CD4-positive, alpha-beta T cell treated with Interleukin-10 for 1 hour (primary cell): ENCODE measurements around the gene ZNF75A.

Experiments used
- DNase-seq: peaks from one replicate; pipeline ENCODE4 v3.0.0-alpha.2; 2020

The ZNF75A gene

GRCh38 chr16:3289998-3290673 is 15.2 kb upstream of the ZNF75A start:
- DNase-seq = no peak

- DNase-seq = no peak
Measured at GRCh38 chr16:3292604-3293003, 12.7 kb upstream of the ZNF75A start.

GRCh38 chr16:3295209-3295608 is 10.1 kb upstream of the ZNF75A start:
- DNase-seq = no peak

- DNase-seq = no peak
Measured at GRCh38 chr16:3295783-3296182, 9.5 kb upstream of the ZNF75A start.

GRCh38 chr16:3304370-3304769 is 927 bp upstream of the ZNF75A start:
- no peak for DNase-seq

- no peak for DNase-seq
Measured at GRCh38 chr16:3306078-3306477, 781 bp downstream of the ZNF75A start.

GRCh38 chr16:3311496-3311895 is 6.2 kb downstream of the ZNF75A start:
- DNase-seq = no peak

- DNase-seq = no peak
Measured at GRCh38 chr16:3317315-3317999, 12.2 kb downstream of the ZNF75A start.

- DNase-seq = no peak
Measured at GRCh38 chr16:3321816-3322215, 16.5 kb downstream of the ZNF75A start.

GRCh38 chr16:3327514-3327913 is 22.2 kb downstream of the ZNF75A start:
- DNase-seq = no peak

- DNase-seq = no peak
Measured at GRCh38 chr16:3328104-3328503, 22.8 kb downstream of the ZNF75A start.

GRCh38 chr16:3328643-3329042 is 23.3 kb downstream of the ZNF75A start:
- DNase-seq = no peak

- no peak for DNase-seq
Measured at GRCh38 chr16:3346041-3346440, 40.7 kb downstream of the ZNF75A start.

GRCh38 chr16:3347586-3347985 is 42.3 kb downstream of the ZNF75A start:
- DNase-seq = no peak

- no peak for DNase-seq
Measured at GRCh38 chr16:3348547-3349167, 43.4 kb downstream of the ZNF75A start.

GRCh38 chr16:3349175-3349574 is 43.9 kb downstream of the ZNF75A start:
- no peak for DNase-seq

- no peak for DNase-seq
Measured at GRCh38 chr16:3355589-3355988, 50.3 kb downstream of the ZNF75A start, which contains the start of gene OR2C1. Gene OR2C1 (plus strand): TSS chr16:3355889. CDS start chr16:3355941, 52 bp downstream.

GRCh38 chr16:3356118-3356517 is 50.8 kb downstream of the ZNF75A start:
- no peak for DNase-seq

- DNase-seq = no peak
Measured at GRCh38 chr16:3358871-3359270, 53.6 kb downstream of the ZNF75A start.

GRCh38 chr16:3362931-3363330 is 57.6 kb downstream of the ZNF75A start:
- DNase-seq = no peak

GRCh38 chr16:3363793-3364192 is 58.5 kb downstream of the ZNF75A start:
- DNase-seq = peak; percentile 1

GRCh38 chr16:3364774-3365427 is 59.6 kb downstream of the ZNF75A start:
- DNase-seq = peak; percentile 91
